HepG2 (cell line): ENCODE results near the gene TXNIP. TPM values are rescaled to one million over a fixed set of nuclear protein-coding genes. Genes with fewer than 3 reads are reported as not detected.

Experiments used
- ATAC-seq: fragments of 200-7000 bp; cut with Tn5 transposase; 3 replicates; pipeline ENCODE4 v1.9.1; 2020; ENCODE audit warnings: mild to moderate bottlenecking, moderate library complexity
- BruUV-seq: library from RNA; stranded (reverse); fragments of 400-500 nt; replicated peaks from 2 replicates; lab custom pipeline; 2021; lab: Mats Ljungman, UMichigan
- CTCF ChIA-PET: fragments of 300-600 bp; formaldehyde crosslinking; extraction: SDS; loops from one replicate; lab custom pipeline; 2021; ENCODE audit warnings: low total read pairs, inconsistent platforms, low intra/inter-chr PET ratio; lab: Yijun Ruan, JAX
- POLR2A ChIA-PET: fragments of 350-600 bp; sonication (Branson Sonifier 250); formaldehyde crosslinking; loops from one replicate; lab custom pipeline; 2020; ENCODE audit warnings: antibody characterized with exemption, inconsistent platforms; lab: Yijun Ruan, JAX
- DNase-seq: peaks from one replicate; pipeline ENCODE4 v3.0.0-alpha.2; 2015; ENCODE audit warnings: low spot score
- FAIRE-seq: peaks from 3 replicates; lab custom pipeline; 2011; peaks lifted over from hg19 to GRCh38; lab: Jason Lieb, UNC
- H2AFZ ChIP-seq: one replicate; pipeline ENCODE4 v1.6.1; 2011; ENCODE audit warnings: low read length, inconsistent platforms
- H3K27ac ChIP-seq: fragments of 300-600 bp; 3 replicates; pipeline ENCODE4 v1.8.0; 2011; ENCODE audit warnings: mixed run types, mild to moderate bottlenecking, mixed read lengths, low read length, inconsistent platforms; ENCODE audit not compliant: insufficient read depth; ENCODE audit errors: extremely low read length
- H3K27me3 ChIP-seq, 2 experiments: fragments of 200-600 bp in 1 of 2; 2 replicates in 1 of 2; 3 replicates in 1 of 2; pipeline versions ENCODE4 v1.6.0 to v1.8.0; 2011; ENCODE audit warnings: low read length in 2 of 2, mild to moderate bottlenecking in 2 of 2, moderate library complexity in 2 of 2, inconsistent platforms in 1 of 2; ENCODE audit not compliant: insufficient read depth in 2 of 2, control insufficient read depth in 1 of 2
- H3K36me3 ChIP-seq, 2 experiments: fragments of 200-600 bp in 1 of 2; replicated peaks in 1 of 2; 2 replicates in 1 of 2; 3 replicates in 1 of 2; pipeline versions ENCODE4 v1.5.1 to v1.8.0; 2011; ENCODE audit warnings: low read length in 2 of 2, inconsistent platforms in 1 of 2; ENCODE audit not compliant: insufficient read depth in 2 of 2, control insufficient read depth in 1 of 2
- H3K4me1 ChIP-seq: 2 replicates; pipeline ENCODE4 v1.5.1; 2012; ENCODE audit warnings: low read length, inconsistent platforms; ENCODE audit not compliant: insufficient read depth
- H3K4me2 ChIP-seq: 2 replicates; pipeline ENCODE4 v1.6.0; 2011; ENCODE audit warnings: low read depth, low read length, inconsistent platforms
- H3K4me3 ChIP-seq, 3 experiments: fragments of 200-600 bp in 1 of 3; sonication (generic), shearing (Covaris generic) in 1 of 3; replicated peaks in 1 of 3; 2 replicates each; pipeline ENCODE4 v1.5.1; 2011 to 2016; ENCODE audit warnings: low read length in 3 of 3, inconsistent platforms in 2 of 3, low read depth in 2 of 3, mild to moderate bottlenecking in 2 of 3, control low read depth in 1 of 3, mixed read lengths in 1 of 3; ENCODE audit not compliant: insufficient read depth in 1 of 3
- H3K79me2 ChIP-seq: one replicate; pipeline ENCODE4 v1.6.1; 2011; ENCODE audit warnings: low read length, inconsistent platforms; ENCODE audit not compliant: insufficient read depth
- H3K9ac ChIP-seq: 2 replicates; pipeline ENCODE4 v1.6.0; 2011; ENCODE audit warnings: mild to moderate bottlenecking, low read depth, low read length, inconsistent platforms; ENCODE audit not compliant: insufficient read depth
- H3K9me3 ChIP-seq: 2 replicates; pipeline ENCODE4 v1.5.1; 2012; ENCODE audit warnings: mild to moderate bottlenecking, low read length
- H4K20me1 ChIP-seq: 2 replicates; pipeline ENCODE4 v1.6.0; 2011; ENCODE audit warnings: inconsistent platforms, mild to moderate bottlenecking, low read length, moderate library complexity; ENCODE audit not compliant: insufficient read depth
- DRAP1 ChIP-seq: IDR thresholded peaks from 2 replicates; pipeline ENCODE4 v1.6.1; 2016; ENCODE audit warnings: missing genetic modification reagents, missing compliant biosample characterization
- FOXM1 ChIP-seq: sonication (generic); formaldehyde crosslinking; IDR thresholded peaks from 2 replicates; pipeline ENCODE4 v1.5.0; 2020; ENCODE audit warnings: missing genetic modification reagents
- GABPB1 ChIP-seq: IDR thresholded peaks from 2 replicates; pipeline ENCODE4 v1.6.1; 2016; ENCODE audit warnings: mild to moderate bottlenecking, missing genetic modification reagents, moderate library complexity, missing compliant biosample characterization
- HOXA5 ChIP-seq: sonication (generic); formaldehyde crosslinking; IDR thresholded peaks from 2 replicates; pipeline ENCODE4 v1.4.0; 2020; ENCODE audit warnings: missing genetic modification reagents
- KDM5B ChIP-seq: sonication (generic); formaldehyde crosslinking; IDR thresholded peaks from 2 replicates; pipeline ENCODE4 v1.4.0; 2020; ENCODE audit warnings: missing genetic modification reagents, mild to moderate bottlenecking, borderline replicate concordance
- PITX1 ChIP-seq: sonication (generic); formaldehyde crosslinking; IDR thresholded peaks from 2 replicates; pipeline ENCODE4 v1.5.1; 2020; ENCODE audit warnings: mild to moderate bottlenecking, missing genetic modification reagents
- TMF1 ChIP-seq: sonication (generic); formaldehyde crosslinking; IDR thresholded peaks from 2 replicates; pipeline ENCODE4 v1.8.1; 2022; ENCODE audit warnings: low read depth, missing genetic modification reagents
- ZC3H4 ChIP-seq: sonication (generic); formaldehyde crosslinking; IDR thresholded peaks from 2 replicates; pipeline ENCODE4 v1.4.0; 2020; ENCODE audit warnings: missing genetic modification reagents, borderline replicate concordance
- ZHX2 ChIP-seq, 2 experiments: sonication (generic) in 1 of 2; formaldehyde crosslinking in 1 of 2; IDR thresholded peaks; 2 replicates each; pipeline versions ENCODE4 v1.6.1 to v1.9.0; 2014 to 2022; ENCODE audit warnings: antibody characterized with exemption in 1 of 2, borderline replicate concordance in 1 of 2, inconsistent platforms in 1 of 2, low read depth in 1 of 2, missing genetic modification reagents in 1 of 2
- ZNF20 ChIP-seq: sonication (generic); formaldehyde crosslinking; IDR thresholded peaks from 2 replicates; pipeline ENCODE4 v1.4.0; 2020; ENCODE audit warnings: mild to moderate bottlenecking, moderate library complexity, missing genetic modification reagents
- ZNF350 ChIP-seq: sonication (generic); formaldehyde crosslinking; IDR thresholded peaks from 2 replicates; pipeline ENCODE4 v1.4.0; 2020; ENCODE audit warnings: mild to moderate bottlenecking, low read depth, missing genetic modification reagents, borderline replicate concordance
- ZNF563 ChIP-seq: sonication (generic); formaldehyde crosslinking; IDR thresholded peaks from 2 replicates; pipeline ENCODE4 v1.8.0; 2022; ENCODE audit warnings: mild to moderate bottlenecking, moderate library complexity, missing genetic modification reagents
- ZNF614 ChIP-seq: IDR thresholded peaks from 2 replicates; pipeline ENCODE4 v1.6.1; 2018; ENCODE audit warnings: missing biosample characterization, missing genetic modification reagents, inconsistent platforms, borderline replicate concordance
- in situ Hi-C: cut with HindIII; loops from 2 replicates; pipeline ENCODE4 v1.10.0; 2017; ENCODE audit warnings: low pct_unique_long_range_greater_than_20kb; ENCODE audit not compliant: extremely low pct_ligation_motif_present
- intact Hi-C: fragments of 100-400 bp; cut with micrococcal nuclease; formaldehyde crosslinking; loops from one replicate; pipeline ENCODE4 v1.10.0; 2022; ENCODE audit not compliant: unreplicated experiment
- polyA plus RNA-seq, 8 experiments: library from polyadenylated mRNA; depleted of rRNA in 3 of 8; stranded (reverse) in 7 of 8; unstranded in 1 of 8; fragments of >200 nt; fragmentation: Illumina TruSeq in 4 of 8; extraction: Trizol in 4 of 8; gene quantifications; 2 replicates each; pipeline versions ENCODE4 v1.2.1 to v1.2.3, GENCODE V29; 2011 to 2016; ENCODE audit warnings: low read depth in 4 of 8, missing spikeins in 1 of 8, mixed read lengths in 1 of 8; ENCODE audit not compliant: insufficient read depth in 1 of 8
- total RNA-seq, 5 experiments: library from RNA; depleted of rRNA; stranded (reverse); fragments of >200 nt; fragmentation: Illumina TruSeq; extraction: Trizol; gene quantifications; 2 replicates each; pipeline ENCODE4 v1.2.3, GENCODE V29; 2016; ENCODE audit warnings: low read depth in 1 of 5

TXNIP gene
- total and polyA plus RNA-seq, 2 of the 13 experiments (the other 11 are each of a cell fraction or from before 2014, with no cell fraction given): 24.4 to 237 TPM

- no peak overlapping the region for H3K27ac ChIP-seq
- H3K79me2 ChIP-seq: peaks cover 20% of the 10 kb centered on the region
- H4K20me1 ChIP-seq: no peaks in the 10 kb centered on the region
- TF ChIP-seq KDM5B (no peak), GABPB1 (CRISPR knock-in tag) (no peak), ZNF20 (CRISPR knock-in tag) (no peak), PITX1 (CRISPR knock-in tag) (no peak), TMF1 (CRISPR knock-in tag) (no peak)
- DNase-seq (no peak), FAIRE-seq (no peak), ATAC-seq (no peak)
- intact Hi-C loops (loop anchor here (5.0 kb wide), 1 partner anchor 67 kb away; no protein-coding TSS in a partner anchor), in situ Hi-C loops (no loop called here)
- H2AFZ ChIP-seq: no peak overlapping the region
- ChIA-PET CTCF (no interaction called here), POLR2A (interaction anchor here (1.4 to 6.2 kb wide), 2 partner anchors 30 to 31 kb away, joined by 3 to 84 read pairs; partner anchors contain the start of gene RBM8A)
- peaks cover 0 to 30% of the 10 kb centered on the region in 2 experiments; a peak in 3 of 5 replicates for H3K27me3 ChIP-seq
- no peaks in the 10 kb centered on the region for H3K36me3 ChIP-seq
- no peaks in the 10 kb centered on the region for H3K9me3 ChIP-seq
- H3K9ac ChIP-seq: no peak overlapping the region
- H3K4me2 ChIP-seq: peak overlapping the region; percentile 99
- peak overlapping the region; percentile 60 to 91 (median 68); a peak in 5 of 6 replicates for H3K4me3 ChIP-seq
- H3K4me1 ChIP-seq: peaks cover 78% of the 10 kb centered on the region
- no TSS peak for BruUV-seq
Measured at GRCh38 chr1:145959333-145959732, 37.0 kb downstream of the TXNIP start.

GRCh38 chr1:145958734-145959133 is 37.6 kb downstream of the TXNIP start:
- intact Hi-C loops: loop anchor here (5.0 kb wide), 1 partner anchor 66 kb away; no protein-coding TSS in a partner anchor

More at GRCh38 chr1:145958734-145959133, 37.6 kb downstream of the TXNIP start:
- FAIRE-seq (no peak), DNase-seq (no peak), ATAC-seq (no peak)
- Histone ChIP-seq H2AFZ (no peak overlapping the region), H3K9ac (no peak overlapping the region), H3K4me1 (peaks cover 79% of the 10 kb centered on the region), H4K20me1 (no peaks in the 10 kb centered on the region), H3K4me2 (no peak overlapping the region), H3K9me3 (no peaks in the 10 kb centered on the region), H3K27me3 (peaks cover 0 to 30% of the 10 kb centered on the region in 2 experiments; a peak in 3 of 5 replicates), H3K36me3 (no peaks in the 10 kb centered on the region), H3K79me2 (peaks cover 23% of the 10 kb centered on the region), H3K27ac (no peak overlapping the region), H3K4me3 (no peak overlapping the region)
- TF ChIP-seq ZC3H4: no peak
- no peak for TF ChIP-seq DRAP1 (CRISPR knock-in tag)
- TF ChIP-seq ZNF563 (CRISPR knock-in tag): no peak
- no peak for TF ChIP-seq HOXA5
- no peak for TF ChIP-seq FOXM1 (CRISPR knock-in tag)
- no peak for TF ChIP-seq ZHX2 (IDR thresholded peaks at IDR 0.05; ENCODE audit: low read depth)
- no peak for TF ChIP-seq ZHX2 (CRISPR knock-in tag; IDR thresholded peaks at IDR 0.05; ENCODE audit: borderline replicate concordance)
- TF ChIP-seq ZNF614 (CRISPR knock-in tag): no peak
- no peak for TF ChIP-seq ZNF350 (CRISPR knock-in tag)
- ChIA-PET POLR2A (interaction anchor here (1.0 to 6.2 kb wide), 7 partner anchors 9 to 113 kb away, joined by 3 to 84 read pairs (median 3); partner anchors contain the start of genes NUDT17, RBM8A and TXNIP), CTCF (no interaction called here)
- no TSS peak for BruUV-seq
- in situ Hi-C loops: no loop called here
